ENCODE data around the gene TRPV3. TPM values are rescaled to one million over a fixed set of nuclear protein-coding genes. Genes with fewer than 3 reads are reported as not detected.

The TRPV3 gene
- total RNA-seq, 1 experiment from 2014 or later, result 1.4 TPM

DNA sequence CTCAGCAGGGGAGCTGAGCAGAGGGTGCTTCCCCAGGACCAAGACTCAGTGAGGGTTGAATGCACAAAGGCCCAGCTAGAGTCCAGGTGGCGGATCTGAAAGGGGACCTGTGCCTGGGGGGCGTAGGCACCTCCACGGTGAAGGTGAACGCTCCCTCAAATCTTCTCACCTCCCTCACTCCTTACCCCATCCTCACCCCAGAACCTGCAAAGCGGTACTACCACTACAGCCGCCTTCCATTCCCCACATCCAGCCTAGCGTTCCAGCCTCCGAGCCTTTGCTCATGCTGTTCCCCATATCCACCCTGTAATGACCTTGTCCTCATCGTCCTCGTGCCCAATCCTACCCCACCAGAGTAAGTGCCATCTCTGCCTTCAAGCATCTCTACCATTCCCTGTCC is 30.6 kb downstream of the TRPV3 start:
- CTCF ChIA-PET, result no interaction called here
- RAD21 ChIA-PET (ENCODE audit: low non-redundant PET in 1 of 2, low total read pairs in 2 of 2, uncharacterized antibody in 2 of 2, unreplicated experiment in 2 of 2), result no interaction called here
- Histone ChIP-seq H3K9me2 (ENCODE audit: insufficient read depth) (no peaks in the 10 kb centered on the region), H3K79me2 (ENCODE audit: insufficient read depth, low read length) (no peaks in the 10 kb centered on the region), H3K36me3 (ENCODE audit: control insufficient read depth in 1 of 2, insufficient read depth in 2 of 2, low read length in 2 of 2) (no peaks in the 10 kb centered on the region), H3K27ac (ENCODE audit: low read depth, low read length) (no peak overlapping the region), H2AFZ (ENCODE audit: low read depth, low read length, poor library complexity, severe bottlenecking) (no peak overlapping the region), H3K4me2 (ENCODE audit: low read length) (no peak overlapping the region), H3K4me1 (ENCODE audit: control insufficient read depth in 1 of 2, insufficient read depth in 2 of 2, low read length in 2 of 2) (no peaks in the 10 kb centered on the region), H4K20me1 (ENCODE audit: insufficient read depth) (no peaks in the 10 kb centered on the region), H3K9me3 (ENCODE audit: control insufficient read depth in 1 of 2, insufficient read depth in 1 of 2, low read depth in 1 of 2, low read length in 2 of 2) (no peaks in the 10 kb centered on the region), H3K9ac (ENCODE audit: low read length) (no peak overlapping the region), H3K4me3 (replicated peaks in 1 of 2; ENCODE audit: low read depth in 1 of 2, low read length in 2 of 2) (no peak overlapping the region), H3K27me3 (ENCODE audit: insufficient read depth, low read length) (no peaks in the 10 kb centered on the region)
- intact Hi-C loops (cut with micrococcal nuclease), result no loop called here
- BruUV-seq (replicated peaks), result no TSS peak
- ATAC-seq, result no peak
- no peak for DNase-seq (ENCODE audit: low read depth, low spot score)
- TF ChIP-seq FOSL1 (IDR thresholded peaks at IDR 0.05; ENCODE audit: low read depth), result no peak
- TF ChIP-seq ZNF274 (IDR thresholded peaks at IDR 0.05; ENCODE audit: low read depth, low read length), result no peak
- TF ChIP-seq ATF3 (IDR thresholded peaks at IDR 0.05), result no peak
- TF ChIP-seq POLR2A (IDR thresholded peaks at IDR 0.05; ENCODE audit: borderline replicate concordance, extremely low read depth, insufficient read depth, insufficient read length), result no peak
- no peak for TF ChIP-seq YY1 (IDR thresholded peaks at IDR 0.05; ENCODE audit: extremely low read depth, insufficient replicate concordance, low read depth, low read length)
- TF ChIP-seq, protein P1, sequence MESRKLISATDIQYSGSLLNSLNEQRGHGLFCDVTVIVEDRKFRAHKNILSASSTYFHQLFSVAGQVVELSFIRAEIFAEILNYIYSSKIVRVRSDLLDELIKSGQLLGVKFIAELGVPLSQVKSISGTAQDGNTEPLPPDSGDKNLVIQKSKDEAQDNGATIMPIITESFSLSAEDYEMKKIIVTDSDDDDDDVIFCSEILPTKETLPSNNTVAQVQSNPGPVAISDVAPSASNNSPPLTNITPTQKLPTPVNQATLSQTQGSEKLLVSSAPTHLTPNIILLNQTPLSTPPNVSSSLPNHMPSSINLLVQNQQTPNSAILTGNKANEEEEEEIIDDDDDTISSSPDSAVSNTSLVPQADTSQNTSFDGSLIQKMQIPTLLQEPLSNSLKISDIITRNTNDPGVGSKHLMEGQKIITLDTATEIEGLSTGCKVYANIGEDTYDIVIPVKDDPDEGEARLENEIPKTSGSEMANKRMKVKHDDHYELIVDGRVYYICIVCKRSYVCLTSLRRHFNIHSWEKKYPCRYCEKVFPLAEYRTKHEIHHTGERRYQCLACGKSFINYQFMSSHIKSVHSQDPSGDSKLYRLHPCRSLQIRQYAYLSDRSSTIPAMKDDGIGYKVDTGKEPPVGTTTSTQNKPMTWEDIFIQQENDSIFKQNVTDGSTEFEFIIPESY (IDR thresholded peaks at IDR 0.05; ENCODE audit: extremely low read depth, insufficient replicate concordance, low read length), result no peak
- no peak for TF ChIP-seq ELF1 (IDR thresholded peaks at IDR 0.05; ENCODE audit: borderline replicate concordance, low read depth)
- TF ChIP-seq CTCF (IDR thresholded peaks at IDR 0.05 in 2 of 3, conservative IDR thresholded peaks at IDR 0.05 in 1 of 3; ENCODE audit: borderline replicate concordance in 1 of 3, insufficient read depth in 1 of 3, low read depth in 2 of 3, low read length in 2 of 3), result no peak
- no peak for TF ChIP-seq CBX3 (IDR thresholded peaks at IDR 0.05; ENCODE audit: low read depth)
- TF ChIP-seq, protein P2, sequence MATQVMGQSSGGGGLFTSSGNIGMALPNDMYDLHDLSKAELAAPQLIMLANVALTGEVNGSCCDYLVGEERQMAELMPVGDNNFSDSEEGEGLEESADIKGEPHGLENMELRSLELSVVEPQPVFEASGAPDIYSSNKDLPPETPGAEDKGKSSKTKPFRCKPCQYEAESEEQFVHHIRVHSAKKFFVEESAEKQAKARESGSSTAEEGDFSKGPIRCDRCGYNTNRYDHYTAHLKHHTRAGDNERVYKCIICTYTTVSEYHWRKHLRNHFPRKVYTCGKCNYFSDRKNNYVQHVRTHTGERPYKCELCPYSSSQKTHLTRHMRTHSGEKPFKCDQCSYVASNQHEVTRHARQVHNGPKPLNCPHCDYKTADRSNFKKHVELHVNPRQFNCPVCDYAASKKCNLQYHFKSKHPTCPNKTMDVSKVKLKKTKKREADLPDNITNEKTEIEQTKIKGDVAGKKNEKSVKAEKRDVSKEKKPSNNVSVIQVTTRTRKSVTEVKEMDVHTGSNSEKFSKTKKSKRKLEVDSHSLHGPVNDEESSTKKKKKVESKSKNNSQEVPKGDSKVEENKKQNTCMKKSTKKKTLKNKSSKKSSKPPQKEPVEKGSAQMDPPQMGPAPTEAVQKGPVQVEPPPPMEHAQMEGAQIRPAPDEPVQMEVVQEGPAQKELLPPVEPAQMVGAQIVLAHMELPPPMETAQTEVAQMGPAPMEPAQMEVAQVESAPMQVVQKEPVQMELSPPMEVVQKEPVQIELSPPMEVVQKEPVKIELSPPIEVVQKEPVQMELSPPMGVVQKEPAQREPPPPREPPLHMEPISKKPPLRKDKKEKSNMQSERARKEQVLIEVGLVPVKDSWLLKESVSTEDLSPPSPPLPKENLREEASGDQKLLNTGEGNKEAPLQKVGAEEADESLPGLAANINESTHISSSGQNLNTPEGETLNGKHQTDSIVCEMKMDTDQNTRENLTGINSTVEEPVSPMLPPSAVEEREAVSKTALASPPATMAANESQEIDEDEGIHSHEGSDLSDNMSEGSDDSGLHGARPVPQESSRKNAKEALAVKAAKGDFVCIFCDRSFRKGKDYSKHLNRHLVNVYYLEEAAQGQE (IDR thresholded peaks at IDR 0.05; ENCODE audit: low read depth), result no peak
- TF ChIP-seq ZFX (IDR thresholded peaks at IDR 0.05), result no peak
- TF ChIP-seq EZH2phosphoT487 (IDR thresholded peaks at IDR 0.05; ENCODE audit: borderline replicate concordance), result no peak
- TF ChIP-seq JUND (IDR thresholded peaks at IDR 0.05), result no peak
- no peak for TF ChIP-seq CEBPB (IDR thresholded peaks at IDR 0.05; ENCODE audit: low read depth)
- TF ChIP-seq RAD21 (IDR thresholded peaks at IDR 0.05; ENCODE audit: low read depth), result no peak
- TF ChIP-seq POLR2AphosphoS5 (IDR thresholded peaks at IDR 0.05; ENCODE audit: low read depth, low read length), result no peak
- POLR2A ChIA-PET, result no interaction called here

All from HCT116 (cell line).